Keratinocyte (primary cell): Measurements from ENCODE around the gene AGTPBP1.

Experiments used
- CTCF ChIP-seq, 3 experiments: IDR thresholded peaks in 1 of 3; conservative IDR thresholded peaks in 1 of 3; optimal IDR thresholded peaks in 1 of 3; 2 replicates in 2 of 3; 3 replicates in 1 of 3; pipeline versions ENCODE3 to v1.5.1; 2011; ENCODE audit warnings: low read length in 3 of 3, mild to moderate bottlenecking in 3 of 3, moderate library complexity in 2 of 3, control low read depth in 1 of 3, inconsistent platforms in 1 of 3; ENCODE audit not compliant: insufficient read depth in 2 of 3; ENCODE audit errors: extremely low read depth in 1 of 3
- EZH2 ChIP-seq: IDR thresholded peaks from one replicate; pipeline ENCODE4 v1.6.1; 2012; ENCODE audit warnings: inconsistent platforms, mild to moderate bottlenecking, low read length, moderate library complexity

DNA sequence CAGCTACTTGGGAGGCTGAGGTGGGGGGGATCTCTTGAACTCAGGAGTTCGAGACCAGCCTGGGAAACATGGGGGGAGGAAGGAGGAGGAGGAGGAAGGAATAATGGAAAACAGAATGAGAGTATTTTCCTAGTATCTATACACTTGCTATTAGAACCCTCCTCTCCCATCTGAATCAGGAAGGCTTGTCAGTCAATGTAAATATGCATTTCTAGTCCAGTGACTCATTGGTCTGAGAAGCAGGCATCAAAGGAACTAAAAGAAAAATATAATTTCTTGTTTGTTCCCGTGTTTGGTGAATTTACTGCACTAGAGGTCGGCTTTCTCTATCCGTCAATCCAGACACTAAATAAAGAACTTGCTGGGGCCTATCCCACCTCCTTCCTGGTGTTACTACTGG is 88.6 kb downstream of the AGTPBP1 start:
- TF ChIP-seq CTCF (optimal IDR thresholded peaks at IDR 0.05 in 1 of 3, IDR thresholded peaks at IDR 0.05 in 1 of 3, conservative IDR thresholded peaks at IDR 0.05 in 1 of 3; ENCODE audit: extremely low read depth in 1 of 3, insufficient read depth in 2 of 3, low read length in 3 of 3), result no peak
- TF ChIP-seq EZH2, result no peak
